Endothelial cell of umbilical vein (primary cell): ENCODE data around the gene BPHL. TPM values are rescaled to one million over a fixed set of nuclear protein-coding genes. Genes with fewer than 3 reads are reported as not detected.
"Not testable (repeated sequence)": the region's sequence is repeated elsewhere in the genome, so short reads cannot be mapped to it uniquely, and the experiment has no call there.

Experiments used
- BruUV-seq: library from RNA; stranded (reverse); fragments of 400-500 nt; replicated peaks from 2 replicates; lab custom pipeline; 2021; lab: Mats Ljungman, UMichigan
- CTCF ChIA-PET: fragments of 300-600, 350-600 bp; sonication (Branson Sonifier 250); formaldehyde crosslinking; loops from one replicate; lab custom pipeline; 2021; ENCODE audit warnings: antibody characterized with exemption, inconsistent platforms; lab: Charles Lee
- POLR2A ChIA-PET: fragments of 300-600, 350-600 bp; sonication (Branson Sonifier 250); formaldehyde crosslinking; loops from one replicate; lab custom pipeline; 2021; ENCODE audit warnings: antibody characterized with exemption, inconsistent platforms; lab: Charles Lee
- DNase-seq: peaks from one replicate; pipeline ENCODE4 v3.0.0-alpha.2; 2011; ENCODE audit warnings: low read depth, low spot score
- FAIRE-seq: peaks from 2 replicates; lab custom pipeline; 2011; peaks lifted over from hg19 to GRCh38; lab: Jason Lieb, UNC
- H2AFZ ChIP-seq: 2 replicates; pipeline ENCODE4 v1.6.0; 2012; ENCODE audit warnings: low read depth, low read length, control low read depth, inconsistent platforms
- H3K27ac ChIP-seq: 2 replicates; pipeline ENCODE4 v1.5.1; 2011; ENCODE audit warnings: low read depth, mild to moderate bottlenecking, control low read depth, low read length, moderate library complexity; ENCODE audit not compliant: insufficient read depth
- H3K27me3 ChIP-seq, 2 experiments: 2 replicates each; pipeline versions ENCODE4 v1.6.0 to v1.6.1; 2011; ENCODE audit warnings: low read length in 2 of 2, mixed read lengths in 1 of 2; ENCODE audit not compliant: control insufficient read depth in 2 of 2, insufficient read depth in 2 of 2
- H3K36me3 ChIP-seq, 2 experiments: 2 replicates in 1 of 2; 3 replicates in 1 of 2; pipeline ENCODE4 v1.5.1; 2011; ENCODE audit warnings: low read length in 2 of 2, mild to moderate bottlenecking in 1 of 2, moderate library complexity in 1 of 2; ENCODE audit not compliant: control insufficient read depth in 2 of 2, insufficient read depth in 2 of 2; ENCODE audit errors: extremely low read depth in 1 of 2
- H3K4me1 ChIP-seq: 3 replicates; pipeline ENCODE4 v1.5.1; 2011; ENCODE audit warnings: mild to moderate bottlenecking, low read length; ENCODE audit not compliant: control insufficient read depth, insufficient read depth; ENCODE audit errors: extremely low read depth
- H3K4me2 ChIP-seq: 2 replicates; pipeline ENCODE4 v1.6.1; 2011; ENCODE audit warnings: low read length, control low read depth, mixed read lengths; ENCODE audit not compliant: insufficient read depth
- H3K4me3 ChIP-seq, 3 experiments: fragments of 200-600 bp in 1 of 3; sonication (generic), shearing (Covaris generic) in 1 of 3; replicated peaks in 1 of 3; 2 replicates each; pipeline ENCODE4 v1.5.1; 2011 to 2016; ENCODE audit warnings: control low read depth in 3 of 3, low read length in 3 of 3, mild to moderate bottlenecking in 2 of 3, inconsistent platforms in 1 of 3, low read depth in 1 of 3, moderate library complexity in 1 of 3; ENCODE audit not compliant: insufficient read depth in 1 of 3
- H3K79me2 ChIP-seq: 2 replicates; pipeline ENCODE4 v1.6.0; 2012; ENCODE audit warnings: low read length, inconsistent platforms; ENCODE audit not compliant: control insufficient read depth, insufficient read depth
- H3K9ac ChIP-seq: replicated peaks from 2 replicates; pipeline ENCODE3; 2011; ENCODE audit warnings: low read length, control low read depth; ENCODE audit not compliant: insufficient read depth; ENCODE audit errors: extremely low read depth
- H3K9me1 ChIP-seq: replicated peaks from 3 replicates; pipeline ENCODE4 v1.6.0; 2011; ENCODE audit warnings: mild to moderate bottlenecking, low read length; ENCODE audit not compliant: control insufficient read depth, insufficient read depth; ENCODE audit errors: extremely low read depth
- H3K9me3 ChIP-seq: replicated peaks from 2 replicates; pipeline ENCODE4 v1.5.1; 2012; ENCODE audit warnings: low read length, inconsistent platforms; ENCODE audit not compliant: control insufficient read depth, insufficient read depth
- H4K20me1 ChIP-seq: replicated peaks from 2 replicates; pipeline ENCODE3; 2011; ENCODE audit warnings: mild to moderate bottlenecking, low read length; ENCODE audit not compliant: control insufficient read depth, insufficient read depth; ENCODE audit errors: extremely low read depth
- CTCF ChIP-seq, 2 donors: IDR thresholded peaks; 1 replicate in 1 of 2; 2 replicates in 1 of 2; pipeline ENCODE4 v1.5.1; 2011; ENCODE audit warnings: low read length in 2 of 2, mild to moderate bottlenecking in 2 of 2, moderate library complexity in 2 of 2, control low read depth in 1 of 2, inconsistent platforms in 1 of 2, low read depth in 1 of 2; ENCODE audit not compliant: insufficient read depth in 1 of 2; ENCODE audit errors: extremely low read depth in 1 of 2
- EZH2 ChIP-seq: IDR thresholded peaks from 2 replicates; pipeline ENCODE4 v1.6.1; 2012; ENCODE audit warnings: borderline replicate concordance, low read depth, mild to moderate bottlenecking, moderate library complexity, low read length, inconsistent platforms; ENCODE audit not compliant: severe bottlenecking
- FOS ChIP-seq: IDR thresholded peaks from 2 replicates; pipeline ENCODE4 v1.6.1; 2011; ENCODE audit warnings: mild to moderate bottlenecking, low read length, moderate library complexity, borderline replicate concordance; ENCODE audit not compliant: insufficient read depth
- GATA2 ChIP-seq: IDR thresholded peaks from 2 replicates; pipeline ENCODE4 v1.7.0; 2011; ENCODE audit warnings: low read depth, mild to moderate bottlenecking, moderate library complexity, mixed read lengths, low read length; ENCODE audit not compliant: insufficient read length, insufficient read depth
- JUN ChIP-seq: IDR thresholded peaks from 2 replicates; pipeline ENCODE4 v1.6.1; 2011; ENCODE audit warnings: borderline replicate concordance, low read depth; ENCODE audit not compliant: insufficient read length, insufficient read depth
- MYC ChIP-seq: IDR thresholded peaks from one replicate; pipeline ENCODE4 v1.6.1; 2011; ENCODE audit warnings: mild to moderate bottlenecking, low read depth, low read length
- POLR2A ChIP-seq: IDR thresholded peaks from 2 replicates; pipeline ENCODE4 v1.6.1; 2012; ENCODE audit warnings: low read depth, mild to moderate bottlenecking, control low read depth, low read length
- POLR2AphosphoS5 ChIP-seq: IDR thresholded peaks from 2 replicates; pipeline ENCODE4 v1.6.1; 2012; ENCODE audit warnings: low read depth, mild to moderate bottlenecking, control low read depth, low read length, moderate library complexity; ENCODE audit not compliant: insufficient read depth
- dilution Hi-C: fragments of 300-500 bp; cut with MboI; formaldehyde crosslinking; loops from one replicate; pipeline ENCODE4 v1.15.0; 2019; ENCODE audit warnings: low sequenced_read_pairs; ENCODE audit not compliant: extremely low pct_ligation_motif_present
- intact Hi-C: fragments of 100-400 bp; cut with micrococcal nuclease; formaldehyde crosslinking; loops from one replicate; pipeline ENCODE4 v1.10.0; 2022
- polyA plus RNA-seq, 4 experiments: library from polyadenylated mRNA; depleted of rRNA in 3 of 4; stranded (reverse) in 3 of 4; unstranded in 1 of 4; fragments of >200 nt; gene quantifications; 2 replicates each; pipeline versions ENCODE4 v1.2.1 to v1.2.3, GENCODE V29; 2011 to 2012; ENCODE audit warnings: missing spikeins in 1 of 4
- total RNA-seq: library from RNA; stranded (reverse); gene quantifications from 2 replicates; pipeline ENCODE4 v1.2.3, GENCODE V29; 2021
- TF ChIP-seq, protein P1 (sequence below): IDR thresholded peaks from 2 replicates; pipeline ENCODE4 v1.6.1; 2011; ENCODE audit not compliant: insufficient read depth, insufficient read length

The BPHL gene
- total and polyA plus RNA-seq, 2 donors (not counting 3 experiments of a cell fraction or from before 2014, with no cell fraction given) = 12.3 to 14.8 TPM

DNA sequence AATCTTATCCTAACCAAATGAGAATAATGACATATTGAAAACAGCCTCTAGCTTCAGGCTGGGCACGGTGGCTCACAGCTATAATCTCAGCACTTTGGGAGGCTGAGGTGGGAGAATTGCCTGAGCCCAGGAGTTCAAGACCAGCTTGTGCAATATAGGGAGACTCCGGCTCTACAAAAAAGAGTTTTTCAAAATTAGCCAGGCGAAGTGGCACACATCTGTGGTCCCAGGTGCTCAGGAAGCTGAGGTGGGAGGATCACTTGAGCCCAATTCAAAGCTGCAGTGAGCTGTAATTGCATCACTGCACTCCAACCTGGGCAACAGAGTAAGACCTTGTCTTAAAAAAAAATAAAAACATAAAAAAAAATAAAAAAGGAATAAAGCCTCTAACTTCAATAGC, 34.2 kb downstream of the BPHL start:
- H3K4me3 ChIP-seq = no peak overlapping the region
- TF ChIP-seq GATA2 (no peak), MYC (no peak), POLR2AphosphoS5 (no peak), JUN (no peak), CTCF (IDR thresholded peaks at IDR 0.05; ENCODE audit: extremely low read depth in 1 of 2, insufficient read depth in 1 of 2, low read depth in 1 of 2, low read length in 2 of 2) (no peak), POLR2A (no peak), FOS (no peak), EZH2 (no peak)
- TF ChIP-seq, protein P1, sequence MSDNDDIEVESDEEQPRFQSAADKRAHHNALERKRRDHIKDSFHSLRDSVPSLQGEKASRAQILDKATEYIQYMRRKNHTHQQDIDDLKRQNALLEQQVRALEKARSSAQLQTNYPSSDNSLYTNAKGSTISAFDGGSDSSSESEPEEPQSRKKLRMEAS = no peak
- H3K4me2 ChIP-seq = no peak overlapping the region
- H3K79me2 ChIP-seq = peaks cover 2% of the 10 kb centered on the region
- no peaks in the 10 kb centered on the region for H3K9me3 ChIP-seq
- no peak for FAIRE-seq
- H3K27ac ChIP-seq = no peak overlapping the region
- intact Hi-C loops (no loop called here), dilution Hi-C loops (no loop called here)
- H3K36me3 ChIP-seq = peaks cover 0 to 8% of the 10 kb centered on the region in 2 experiments
- H4K20me1 ChIP-seq = no peaks in the 10 kb centered on the region
- no peak overlapping the region for H3K9ac ChIP-seq
- H3K27me3 ChIP-seq = no peaks in the 10 kb centered on the region
- no peak overlapping the region for H2AFZ ChIP-seq
- ChIA-PET CTCF (interaction anchor here (1.2 to 2.0 kb wide), 2 partner anchors 99 to 100 kb away, joined by 4 to 6 read pairs; no protein-coding TSS in a partner anchor), POLR2A (no interaction called here)
- no peaks in the 10 kb centered on the region for H3K4me1 ChIP-seq
- no peak for DNase-seq
- BruUV-seq = no TSS peak
- no peaks in the 10 kb centered on the region for H3K9me1 ChIP-seq

DNA sequence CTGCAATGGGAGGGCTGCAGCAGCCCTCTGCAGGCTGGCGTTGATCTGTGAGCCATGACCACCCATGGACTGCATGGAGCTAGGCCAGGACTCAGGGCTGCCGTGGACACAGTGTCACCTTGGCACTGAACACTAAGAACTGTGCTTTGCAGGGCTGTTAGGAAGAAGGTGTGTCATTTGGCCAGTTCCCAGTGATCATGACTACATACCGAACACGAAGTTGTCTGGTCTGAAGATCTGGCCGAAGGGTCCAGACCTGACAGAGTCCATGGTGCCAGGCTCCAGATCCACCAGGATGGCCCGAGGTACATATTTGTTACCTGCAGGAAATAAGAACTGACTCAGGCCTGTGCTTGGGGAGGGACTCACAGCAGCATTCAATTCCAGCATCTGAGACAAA, 36.9 kb downstream of the BPHL start:
- H3K4me2 ChIP-seq, H4K20me1 ChIP-seq, H3K9me1 ChIP-seq, H3K27me3 ChIP-seq, H3K9me3 ChIP-seq, H3K9ac ChIP-seq, dilution Hi-C loops, POLR2A ChIA-PET, H3K4me1 ChIP-seq, H2AFZ ChIP-seq, H3K79me2 ChIP-seq, BruUV-seq, H3K4me3 ChIP-seq, H3K36me3 ChIP-seq, DNase-seq, H3K27ac ChIP-seq: not testable (repeated sequence)
- intact Hi-C loops = loop anchor here (5.0 kb wide), 1 partner anchor 88 kb away; the partner anchor contains the start of gene RIPK1
- CTCF ChIA-PET = interaction anchor here (2.2 kb wide), 1 partner anchor 96 kb away, joined by 6 read pairs; no protein-coding TSS in a partner anchor
- peak; percentile 75 for FAIRE-seq
